Mesendoderm (in vitro differentiated cells): ENCODE results near the gene PKNOX2.

Experiments
- DNase-seq: peaks from one replicate; pipeline ENCODE4 v3.0.0; 2013
- H2AK5ac ChIP-seq: 2 replicates; pipeline ENCODE4 v1.6.1; 2013; ENCODE audit warnings: low read length, inconsistent platforms
- H2BK120ac ChIP-seq: 2 replicates; pipeline ENCODE4 v1.6.1; 2013; ENCODE audit warnings: low read depth, mild to moderate bottlenecking, low read length, moderate library complexity, mixed read lengths
- H2BK15ac ChIP-seq: replicated peaks from 2 replicates; pipeline ENCODE4 v1.6.1; 2013; ENCODE audit warnings: low read depth, mild to moderate bottlenecking, moderate library complexity
- H2BK5ac ChIP-seq: 2 replicates; pipeline ENCODE4 v1.6.1; 2013; ENCODE audit warnings: low read length, inconsistent platforms
- H3K18ac ChIP-seq: 2 replicates; pipeline ENCODE4 v1.6.1; 2013; ENCODE audit warnings: mild to moderate bottlenecking, low read length, mixed read lengths
- H3K23ac ChIP-seq: one replicate; pipeline ENCODE4 v1.6.1; 2013; ENCODE audit warnings: low read length
- H3K27ac ChIP-seq: 2 replicates; pipeline ENCODE4 v1.5.1; 2013; ENCODE audit warnings: low read depth, mild to moderate bottlenecking, inconsistent platforms, low read length, moderate library complexity
- H3K27me3 ChIP-seq: 2 replicates; pipeline ENCODE4 v1.6.1; 2013; ENCODE audit warnings: low read length, control low read depth, mild to moderate bottlenecking, inconsistent platforms; ENCODE audit not compliant: insufficient read depth, poor library complexity
- H3K36me3 ChIP-seq: 2 replicates; pipeline ENCODE4 v1.6.1; 2013; ENCODE audit warnings: low read length, inconsistent platforms; ENCODE audit not compliant: control insufficient read depth, insufficient read depth
- H3K4ac ChIP-seq: one replicate; pipeline ENCODE4 v1.6.1; 2013; ENCODE audit warnings: low read depth, mild to moderate bottlenecking, low read length, moderate library complexity
- H3K4me1 ChIP-seq: 2 replicates; pipeline ENCODE4 v1.6.1; 2013; ENCODE audit warnings: low read depth, low read length, inconsistent platforms; ENCODE audit not compliant: control insufficient read depth
- H3K4me2 ChIP-seq: 2 replicates; pipeline ENCODE4 v1.6.1; 2013; ENCODE audit warnings: low read length
- H3K4me3 ChIP-seq: 2 replicates; pipeline ENCODE4 v1.5.1; 2013; ENCODE audit warnings: mild to moderate bottlenecking, low read length
- H3K56ac ChIP-seq: one replicate; pipeline ENCODE4 v1.6.1; 2013; ENCODE audit warnings: low read length
- H3K79me1 ChIP-seq: 2 replicates; pipeline ENCODE4 v1.6.1; 2013; ENCODE audit warnings: low read length, inconsistent platforms
- H3K79me2 ChIP-seq: 2 replicates; pipeline ENCODE4 v1.6.1; 2013; ENCODE audit warnings: mild to moderate bottlenecking, low read length; ENCODE audit not compliant: control insufficient read depth, insufficient read depth
- H3K9ac ChIP-seq: 2 replicates; pipeline ENCODE4 v1.6.1; 2013; ENCODE audit warnings: low read length, inconsistent platforms
- H4K5ac ChIP-seq: one replicate; pipeline ENCODE4 v1.6.1; 2013; ENCODE audit warnings: low read length
- H4K8ac ChIP-seq: one replicate; pipeline ENCODE4 v1.6.1; 2013; ENCODE audit warnings: low read depth, mild to moderate bottlenecking, control low read depth, low read length, moderate library complexity
- WGBS: extraction: QIAGEN DNeasy Blood & Tissue Kit; methylation state at CpG from one replicate; pipeline ENCODE4 v1.1.7; 2013; ENCODE audit warnings: low lambda C conversion rate, missing lambda C conversion rate; ENCODE audit not compliant: insufficient coverage; ENCODE audit errors: extremely low coverage; 5-methylcytosine and 5-hydroxymethylcytosine counted together

The PKNOX2 gene

GRCh38 chr11:125156346-125157117, 8.0 kb upstream of the PKNOX2 start:
- no peak for DNase-seq
- H3K36me3 ChIP-seq, result no peaks in the 10 kb centered on the region
- H3K4me3 ChIP-seq, result no peak overlapping the region
- no peak overlapping the region for H2BK120ac ChIP-seq
- no CpG with 5 or more reads among the region's 8 CpGs for WGBS
- no peak overlapping the region for H3K27ac ChIP-seq
- H3K56ac ChIP-seq, result no peak overlapping the region
- H2BK5ac ChIP-seq, result no peak overlapping the region
- no peaks in the 10 kb centered on the region for H3K27me3 ChIP-seq
- no peak overlapping the region for H4K5ac ChIP-seq
- H3K18ac ChIP-seq, result no peak overlapping the region
- H3K4me2 ChIP-seq, result no peak overlapping the region
- no peak overlapping the region for H2AK5ac ChIP-seq
- H3K4ac ChIP-seq, result no peak overlapping the region
- H4K8ac ChIP-seq, result no peak overlapping the region
- H3K23ac ChIP-seq, result no peak overlapping the region
- no peaks in the 10 kb centered on the region for H3K79me1 ChIP-seq
- H3K9ac ChIP-seq, result no peak overlapping the region
- no peak overlapping the region for H2BK15ac ChIP-seq
- H3K79me2 ChIP-seq, result no peaks in the 10 kb centered on the region
- H3K4me1 ChIP-seq, result peaks cover 2% of the 10 kb centered on the region

GRCh38 chr11:125157118-125157733, 7.3 kb upstream of the PKNOX2 start:
- Histone ChIP-seq H3K4ac (no peak overlapping the region), H3K79me1 (no peaks in the 10 kb centered on the region), H2BK15ac (no peak overlapping the region), H3K9ac (no peak overlapping the region), H2AK5ac (no peak overlapping the region), H4K5ac (no peak overlapping the region), H3K36me3 (no peaks in the 10 kb centered on the region), H3K79me2 (no peaks in the 10 kb centered on the region), H3K4me3 (no peak overlapping the region), H3K4me1 (peaks cover 2% of the 10 kb centered on the region), H2BK120ac (no peak overlapping the region), H3K4me2 (no peak overlapping the region), H3K56ac (no peak overlapping the region), H3K18ac (no peak overlapping the region), H4K8ac (no peak overlapping the region), H3K27me3 (no peaks in the 10 kb centered on the region), H3K23ac (no peak overlapping the region), H2BK5ac (no peak overlapping the region), H3K27ac (no peak overlapping the region)
- no peak for DNase-seq
- WGBS, result no CpG with 5 or more reads among the region's 6 CpGs

DNA sequence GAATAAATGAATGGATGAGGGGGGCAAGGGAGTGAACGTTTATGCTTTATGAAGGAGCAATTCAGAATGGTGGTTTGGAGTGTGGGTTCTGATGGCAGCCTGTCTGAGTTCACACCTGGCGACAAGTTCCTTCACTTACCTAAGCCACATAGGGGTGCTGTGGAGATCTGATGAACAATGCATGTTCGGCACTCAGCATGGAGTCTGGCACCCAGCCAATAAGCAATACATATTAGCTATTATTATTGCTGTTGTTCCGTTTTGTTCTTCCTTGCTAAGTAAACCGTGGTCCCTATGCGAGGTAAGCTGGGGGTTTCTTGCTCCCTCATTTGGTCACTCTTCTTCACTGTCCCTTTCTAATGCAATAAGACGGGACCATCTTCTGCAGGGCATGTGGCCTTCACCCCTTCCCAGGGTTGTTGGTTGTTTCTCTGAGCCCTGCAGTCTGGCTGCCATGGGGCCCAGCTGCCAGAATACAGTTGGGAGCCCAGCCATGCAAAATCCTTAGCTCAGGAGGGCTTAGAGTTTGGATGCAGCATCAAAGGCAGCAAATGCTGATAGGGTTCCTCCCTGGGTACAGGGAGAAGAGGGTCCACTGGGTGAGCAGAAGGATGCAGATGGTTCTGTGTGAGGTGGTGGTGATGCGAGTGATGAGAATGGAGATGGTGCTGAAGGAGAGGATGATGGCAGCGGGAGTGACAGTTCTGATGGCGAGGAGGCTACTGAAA, 6.4 kb upstream of the PKNOX2 start:
- DNase-seq, result no peak
- H3K79me2 ChIP-seq, result no peaks in the 10 kb centered on the region
- H3K36me3 ChIP-seq, result no peaks in the 10 kb centered on the region
- H4K8ac ChIP-seq, result no peak overlapping the region
- H3K27ac ChIP-seq, result no peak overlapping the region
- no peaks in the 10 kb centered on the region for H3K27me3 ChIP-seq
- no peak overlapping the region for H2BK15ac ChIP-seq
- H3K4me3 ChIP-seq, result no peak overlapping the region
- no peak overlapping the region for H3K56ac ChIP-seq
- WGBS, result no CpG with 5 or more reads among the region's 10 CpGs
- H4K5ac ChIP-seq, result no peak overlapping the region
- no peak overlapping the region for H2AK5ac ChIP-seq
- no peak overlapping the region for H3K4ac ChIP-seq
- no peak overlapping the region for H3K9ac ChIP-seq
- H3K4me1 ChIP-seq, result peaks cover 4% of the 10 kb centered on the region
- no peak overlapping the region for H2BK120ac ChIP-seq
- no peak overlapping the region for H3K23ac ChIP-seq
- no peak overlapping the region for H3K4me2 ChIP-seq
- no peak overlapping the region for H3K18ac ChIP-seq
- H2BK5ac ChIP-seq, result no peak overlapping the region
- no peaks in the 10 kb centered on the region for H3K79me1 ChIP-seq

GRCh38 chr11:125162743-125163142, 1.8 kb upstream of the PKNOX2 start:
- Histone ChIP-seq H2AK5ac (no peak overlapping the region), H3K27ac (no peak overlapping the region), H2BK5ac (no peak overlapping the region), H3K27me3 (no peaks in the 10 kb centered on the region), H3K79me1 (no peaks in the 10 kb centered on the region), H3K79me2 (no peaks in the 10 kb centered on the region), H3K4me3 (no peak overlapping the region), H3K9ac (no peak overlapping the region), H3K56ac (no peak overlapping the region), H3K4ac (no peak overlapping the region), H4K5ac (no peak overlapping the region), H4K8ac (no peak overlapping the region), H2BK120ac (no peak overlapping the region), H3K18ac (no peak overlapping the region), H3K4me2 (no peak overlapping the region), H3K4me1 (peaks cover 10% of the 10 kb centered on the region), H3K23ac (no peak overlapping the region), H3K36me3 (no peaks in the 10 kb centered on the region), H2BK15ac (no peak overlapping the region)
- DNase-seq, result peak; percentile 83
- WGBS, result no CpG with 5 or more reads among the region's 4 CpGs

- no peak overlapping the region for H2BK120ac ChIP-seq
- H3K79me1 ChIP-seq, result no peaks in the 10 kb centered on the region
- H2BK15ac ChIP-seq, result no peak overlapping the region
- H3K9ac ChIP-seq, result peak overlapping the region; percentile 64
- no peaks in the 10 kb centered on the region for H3K79me2 ChIP-seq
- DNase-seq, result peak; percentile 66
- H2AK5ac ChIP-seq, result no peak overlapping the region
- no peaks in the 10 kb centered on the region for H3K27me3 ChIP-seq
- H3K4me1 ChIP-seq, result peaks cover 13% of the 10 kb centered on the region
- H3K18ac ChIP-seq, result peak overlapping the region; percentile 86
- H3K36me3 ChIP-seq, result no peaks in the 10 kb centered on the region
- peak overlapping the region; percentile 47 for H2BK5ac ChIP-seq
- peak overlapping the region; percentile 75 for H3K23ac ChIP-seq
- no peak overlapping the region for H3K4me3 ChIP-seq
- H3K4me2 ChIP-seq, result no peak overlapping the region
- H3K27ac ChIP-seq, result no peak overlapping the region
- H3K56ac ChIP-seq, result peak overlapping the region; percentile 74
- no peak overlapping the region for H4K8ac ChIP-seq
- no CpG with 5 or more reads among the region's 6 CpGs for WGBS
- no peak overlapping the region for H4K5ac ChIP-seq
- H3K4ac ChIP-seq, result peak overlapping the region; percentile 70
Measured at GRCh38 chr11:125163431-125164063, 1.0 kb upstream of the PKNOX2 start.
